GM18505 (cell line): ENCODE measurements around the gene KCNQ5.
"Not testable (repeated sequence)": the region's sequence is repeated elsewhere in the genome, so short reads cannot be mapped to it uniquely, and the experiment has no call there.

Experiments used
- ATAC-seq: cut with Tn5 transposase; IDR thresholded peaks from one replicate; pipeline ENCODE4 v1.9.1; 2021; ENCODE audit not compliant: unreplicated experiment
- POLR2A ChIP-seq: IDR thresholded peaks from 4 replicates; pipeline ENCODE4 v1.6.1; 2011; ENCODE audit warnings: borderline replicate concordance; ENCODE audit not compliant: insufficient read depth, insufficient read length; ENCODE audit errors: extremely low read depth

Gene KCNQ5

GRCh38 chr6:73200247-73200646 lies 578.4 kb downstream of the KCNQ5 start:
- ATAC-seq: no peak
- TF ChIP-seq POLR2A: no peak

DNA sequence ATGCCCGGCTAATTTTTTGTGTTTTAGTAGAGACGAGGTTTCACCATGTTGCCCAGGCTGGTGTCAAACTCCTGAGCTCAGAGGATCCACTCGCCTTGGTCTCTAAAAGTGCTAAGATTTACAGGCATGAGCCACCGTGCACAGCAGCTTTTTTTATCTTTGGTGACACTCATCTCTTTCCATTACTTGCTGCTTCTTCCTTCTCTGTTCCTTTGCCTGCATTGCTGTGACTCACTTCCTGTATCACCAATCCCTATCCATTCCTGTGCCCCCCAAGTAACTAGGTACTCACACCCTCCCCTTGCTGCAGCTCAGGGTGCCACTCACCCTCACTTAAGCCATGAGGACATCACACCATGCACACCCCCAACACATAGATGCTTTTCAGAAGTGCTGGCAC lies 578.9 kb downstream of the KCNQ5 start:
- ATAC-seq: no peak
- TF ChIP-seq POLR2A: no peak

- no peak for ATAC-seq
- TF ChIP-seq POLR2A: no peak
These were observed 581.2 kb downstream of the KCNQ5 start for GRCh38 chr6:73203098-73203497.

DNA sequence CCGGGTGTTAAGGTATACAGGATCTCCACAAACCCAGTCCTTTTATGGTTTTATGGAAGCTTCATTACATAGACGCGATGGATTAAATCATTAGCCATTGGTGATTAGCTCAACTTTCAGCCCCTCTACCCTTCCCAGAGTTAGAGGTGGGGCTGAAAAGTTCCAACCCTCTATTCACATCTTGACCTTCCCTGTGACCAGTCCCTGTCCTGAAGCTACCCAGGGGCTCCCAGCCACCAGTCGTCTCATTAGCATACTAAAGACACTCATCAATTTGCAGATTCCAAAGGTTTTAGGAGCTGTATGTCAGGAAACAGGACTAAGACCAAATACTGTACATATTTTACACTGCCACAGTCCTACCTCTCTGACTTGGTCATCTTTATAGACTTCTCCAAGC lies 582.4 kb downstream of the KCNQ5 start:
- no peak for TF ChIP-seq POLR2A
- ATAC-seq: no peak

- TF ChIP-seq POLR2A: no peak
- no peak for ATAC-seq
These were observed 585.5 kb downstream of the KCNQ5 start for GRCh38 chr6:73207221-73207837.

- no peak for TF ChIP-seq POLR2A
- ATAC-seq: no peak
These were observed 587.3 kb downstream of the KCNQ5 start for GRCh38 chr6:73209117-73209516.

DNA sequence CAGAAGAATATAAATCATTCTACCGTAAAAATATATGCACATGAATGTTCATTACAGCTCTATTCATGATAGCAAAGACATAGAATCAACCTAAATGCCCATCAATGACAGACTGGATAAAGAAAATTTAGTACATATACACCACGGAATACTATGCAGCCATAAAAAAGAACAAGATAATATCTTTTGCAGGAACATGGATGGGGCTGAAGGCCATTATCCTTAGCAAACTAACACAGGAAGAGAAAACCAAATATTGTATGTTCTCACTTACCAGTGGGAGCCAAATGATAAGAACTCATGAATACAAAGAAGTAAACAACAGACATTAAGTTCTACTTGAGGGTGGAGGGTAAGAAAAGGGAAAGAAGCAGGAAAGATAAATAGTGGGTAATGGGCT lies 595.0 kb downstream of the KCNQ5 start:
- no peak for ATAC-seq
- TF ChIP-seq POLR2A: no peak

DNA sequence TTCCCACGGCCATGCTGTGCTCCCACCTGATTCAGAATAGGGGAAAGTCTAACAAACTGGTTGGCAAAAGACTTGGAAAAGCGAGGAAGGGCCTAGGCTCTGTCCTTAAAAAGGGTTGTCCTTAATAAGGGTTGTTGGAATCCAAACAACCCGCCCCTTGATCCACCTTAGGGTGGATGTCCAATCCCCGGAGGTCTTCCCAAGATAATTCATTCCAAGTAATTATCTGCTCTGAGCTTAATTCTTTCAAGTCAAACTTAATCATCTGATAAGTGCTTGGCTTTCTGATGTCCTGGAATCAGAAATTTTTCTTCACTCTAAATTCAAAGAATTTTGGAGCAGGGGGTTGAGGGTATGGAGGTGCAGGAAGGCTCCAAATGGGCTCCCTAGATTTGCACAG lies 603.5 kb downstream of the KCNQ5 start, which contains the start of gene KHDC1L:
TSS of gene KHDC1L (minus strand) at position 101 of the 400 bp plus-strand sequence. CDS start at position 13, 88 bp downstream.
- no peak for TF ChIP-seq POLR2A
- no peak for ATAC-seq

DNA sequence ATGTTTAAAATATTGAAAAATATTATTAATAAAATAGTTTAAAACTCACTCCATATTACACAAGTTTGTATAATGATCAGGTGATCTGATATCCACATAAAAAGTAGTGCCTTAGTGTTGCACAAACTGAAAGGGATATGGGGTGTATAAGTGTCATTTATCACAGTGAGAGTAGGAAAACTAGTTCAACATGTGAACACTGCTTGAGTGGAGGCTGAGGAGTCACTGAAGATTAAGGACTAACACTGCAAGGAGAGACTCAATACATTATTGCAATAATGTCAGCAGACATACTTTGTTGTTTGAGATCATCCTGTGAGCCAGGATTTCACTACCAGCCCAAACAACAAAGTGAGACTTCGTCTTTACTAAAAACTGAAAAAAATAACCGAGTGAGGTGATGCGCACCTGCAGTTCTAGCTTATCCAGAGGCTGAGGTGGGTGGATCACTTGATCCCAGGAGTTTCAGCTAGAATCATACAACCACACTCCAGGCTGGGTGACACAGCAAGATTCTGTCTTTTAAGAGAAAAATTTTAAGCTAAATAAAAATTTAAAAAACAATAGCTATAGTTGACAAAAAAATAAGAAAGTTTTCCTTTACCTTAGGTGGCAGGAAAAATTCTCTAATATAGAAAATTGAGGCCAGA lies 605.9 kb downstream of the KCNQ5 start:
- no peak for ATAC-seq
- no peak for TF ChIP-seq POLR2A

- ATAC-seq: no peak
- TF ChIP-seq POLR2A: no peak
These were observed 610.1 kb downstream of the KCNQ5 start for GRCh38 chr6:73231986-73232391.

GRCh38 chr6:73233048-73233447 lies 611.2 kb downstream of the KCNQ5 start:
- ATAC-seq: no peak
- no peak for TF ChIP-seq POLR2A

DNA sequence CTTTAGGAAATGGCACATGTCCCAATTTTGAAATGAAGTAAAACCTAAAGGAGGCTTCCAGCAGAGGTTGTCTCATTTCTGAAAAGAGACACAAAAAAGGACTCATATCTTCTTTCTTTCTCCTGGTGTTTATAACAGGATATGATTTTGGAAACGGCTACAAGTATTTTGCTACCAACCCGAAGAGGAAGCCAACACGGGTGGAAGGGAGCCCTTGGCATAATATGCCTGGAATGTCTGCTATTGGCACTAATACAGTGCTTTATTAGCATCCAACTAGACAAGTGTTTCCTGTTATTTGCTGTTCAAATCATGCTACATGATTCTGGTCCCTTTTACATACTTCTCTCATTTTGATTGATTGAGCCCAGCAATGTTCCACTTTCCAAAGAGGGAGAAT lies 612.1 kb downstream of the KCNQ5 start:
- ATAC-seq: not testable (repeated sequence)

- no peak for ATAC-seq
- no peak for TF ChIP-seq POLR2A
These were observed 612.9 kb downstream of the KCNQ5 start for GRCh38 chr6:73234733-73235132.

- no peak for TF ChIP-seq POLR2A
- ATAC-seq: no peak
These were observed 614.4 kb downstream of the KCNQ5 start for GRCh38 chr6:73236144-73236750.
